HCT116 (cell line): ENCODE results near the gene RNF186. TPM values are rescaled to one million over a fixed set of nuclear protein-coding genes. Genes with fewer than 3 reads are reported as not detected.

Experiments
- ATAC-seq: fragments of 200-7000 bp; cut with Tn5 transposase; 2 replicates; pipeline ENCODE4 v1.9.1; 2020; ENCODE audit warnings: mild to moderate bottlenecking, moderate library complexity
- BruUV-seq: library from RNA; stranded (reverse); fragments of 400-500 nt; replicated peaks from 2 replicates; lab custom pipeline; 2021; lab: Mats Ljungman, UMichigan
- CTCF ChIA-PET: fragments of 300-600 bp; sonication (Branson Sonifier 250); formaldehyde crosslinking; loops from one replicate; lab custom pipeline; 2021; ENCODE audit warnings: antibody characterized with exemption; lab: Charles Lee
- POLR2A ChIA-PET: fragments of 300-600, 350-600 bp; sonication (Branson Sonifier 250); formaldehyde crosslinking; loops from one replicate; lab custom pipeline; 2021; ENCODE audit warnings: antibody characterized with exemption; lab: Charles Lee
- RAD21 ChIA-PET, 2 experiments: fragments of 300-600 bp; sonication (Branson Sonifier 250); formaldehyde crosslinking; loops; one replicate each; lab custom pipeline; 2023; ENCODE audit warnings: low total read pairs in 2 of 2; ENCODE audit not compliant: uncharacterized antibody in 2 of 2, unreplicated experiment in 2 of 2, low non-redundant PET in 1 of 2; lab: Charles Lee
- DNase-seq: peaks from one replicate; pipeline ENCODE4 v3.0.0-alpha.2; 2010; ENCODE audit warnings: low read depth, low spot score
- H2AFZ ChIP-seq: fragments of 200-600 bp; shearing (Covaris generic), sonication (generic); 2 replicates; pipeline ENCODE4 v1.6.1; 2017; ENCODE audit warnings: low read depth, mixed run types, mixed read lengths, antibody characterized with exemption, low read length; ENCODE audit not compliant: poor library complexity, severe bottlenecking
- H3K27ac ChIP-seq: 2 replicates; pipeline ENCODE4 v1.5.1; 2012; ENCODE audit warnings: low read depth, low read length
- H3K27me3 ChIP-seq: fragments of 200-600 bp; sonication (generic); 2 replicates; pipeline ENCODE4 v1.6.1; 2016; ENCODE audit warnings: mixed run types, low read length, mixed read lengths; ENCODE audit not compliant: insufficient read depth
- H3K36me3 ChIP-seq, 2 experiments: fragments of 200-500 bp in 1 of 2; fragments of 200-600 bp in 1 of 2; sonication (Bioruptor generic) in 1 of 2; sonication (generic) in 1 of 2; 2 replicates each; pipeline versions ENCODE4 v1.5.1 to v1.6.1; 2014 to 2016; ENCODE audit warnings: low read length in 2 of 2, inconsistent platforms in 1 of 2, mixed read lengths in 1 of 2, mixed run types in 1 of 2; ENCODE audit not compliant: insufficient read depth in 2 of 2, control insufficient read depth in 1 of 2
- H3K4me1 ChIP-seq, 2 experiments: fragments of 200-600 bp in 1 of 2; sonication (generic) in 1 of 2; 2 replicates each; pipeline versions ENCODE4 v1.5.1 to v1.6.1; 2012 to 2017; ENCODE audit warnings: low read length in 2 of 2, inconsistent platforms in 1 of 2, mild to moderate bottlenecking in 1 of 2, mixed read lengths in 1 of 2, mixed run types in 1 of 2, moderate library complexity in 1 of 2; ENCODE audit not compliant: insufficient read depth in 2 of 2, control insufficient read depth in 1 of 2
- H3K4me2 ChIP-seq: fragments of 200-600 bp; sonication (generic); 2 replicates; pipeline ENCODE4 v1.6.1; 2017; ENCODE audit warnings: mixed run types, low read length, mixed read lengths
- H3K4me3 ChIP-seq, 2 experiments: fragments of 200-600 bp in 1 of 2; sonication (generic) in 1 of 2; replicated peaks in 1 of 2; 2 replicates each; pipeline ENCODE4 v1.5.1; 2011 to 2016; ENCODE audit warnings: low read length in 2 of 2, control low read depth in 1 of 2, low read depth in 1 of 2, mild to moderate bottlenecking in 1 of 2, mixed read lengths in 1 of 2, mixed run types in 1 of 2
- H3K79me2 ChIP-seq: fragments of 200-600 bp; sonication (generic); 2 replicates; pipeline ENCODE4 v1.6.1; 2017; ENCODE audit warnings: mild to moderate bottlenecking, mixed run types, low read length, moderate library complexity, mixed read lengths; ENCODE audit not compliant: insufficient read depth
- H3K9ac ChIP-seq: fragments of 200-600 bp; sonication (generic); 2 replicates; pipeline ENCODE4 v1.6.1; 2016; ENCODE audit warnings: low read length, mixed read lengths
- H3K9me2 ChIP-seq: fragments of 200-600 bp; sonication (generic), shearing (Covaris generic); 2 replicates; pipeline ENCODE4 v1.6.1; 2017; ENCODE audit warnings: mixed run types, mild to moderate bottlenecking, moderate library complexity; ENCODE audit not compliant: insufficient read depth
- H3K9me3 ChIP-seq, 2 experiments: fragments of 200-500 bp in 1 of 2; fragments of 200-600 bp in 1 of 2; sonication (Bioruptor generic) in 1 of 2; sonication (generic) in 1 of 2; 2 replicates each; pipeline ENCODE4 v1.6.1; 2014 to 2017; ENCODE audit warnings: low read length in 2 of 2, mixed read lengths in 2 of 2, inconsistent platforms in 1 of 2, low read depth in 1 of 2, mild to moderate bottlenecking in 1 of 2, mixed run types in 1 of 2, moderate library complexity in 1 of 2; ENCODE audit not compliant: control insufficient read depth in 1 of 2, insufficient read depth in 1 of 2
- H4K20me1 ChIP-seq: fragments of 200-600 bp; sonication (generic), shearing (Covaris generic); 2 replicates; pipeline ENCODE4 v1.6.1; 2017; ENCODE audit warnings: mixed run types, mild to moderate bottlenecking, moderate library complexity; ENCODE audit not compliant: insufficient read depth
- CBX3 ChIP-seq: IDR thresholded peaks from 2 replicates; pipeline ENCODE4 v1.6.1; 2012; ENCODE audit warnings: low read depth
- EGR1 ChIP-seq: IDR thresholded peaks from 2 replicates; pipeline ENCODE4 v1.6.1; 2012; ENCODE audit warnings: low read depth
- POLR2A ChIP-seq: IDR thresholded peaks from 2 replicates; pipeline ENCODE4 v1.7.0; 2011; ENCODE audit warnings: borderline replicate concordance; ENCODE audit not compliant: insufficient read depth, insufficient read length; ENCODE audit errors: extremely low read depth
- POLR2AphosphoS5 ChIP-seq: IDR thresholded peaks from 2 replicates; pipeline ENCODE4 v1.6.1; 2011; ENCODE audit warnings: mild to moderate bottlenecking, low read depth, low read length, moderate library complexity
- REST ChIP-seq: IDR thresholded peaks from 2 replicates; pipeline ENCODE4 v1.6.1; 2012; ENCODE audit warnings: low read depth
- SIN3A ChIP-seq: IDR thresholded peaks from 2 replicates; pipeline ENCODE4 v1.6.1; 2012; ENCODE audit warnings: low read depth
- SRF ChIP-seq: IDR thresholded peaks from 2 replicates; pipeline ENCODE4 v1.6.1; 2012; ENCODE audit warnings: low read depth
- YY1 ChIP-seq: IDR thresholded peaks from 2 replicates; pipeline ENCODE4 v1.6.1; 2011; ENCODE audit warnings: low read length, low read depth, moderate library complexity, mild to moderate bottlenecking; ENCODE audit not compliant: insufficient replicate concordance; ENCODE audit errors: extremely low read depth
- intact Hi-C: fragments of 100-400 bp; cut with micrococcal nuclease; formaldehyde crosslinking; loops from 2 replicates; pipeline ENCODE4 v1.10.0; 2022
- total RNA-seq: library from RNA; stranded (reverse); gene quantifications from one replicate; pipeline ENCODE4 v1.2.1, GENCODE V29; 2021; ENCODE audit not compliant: unreplicated experiment

Gene RNF186
- total RNA-seq, 1 experiment from 2014 or later = not detected

- TF ChIP-seq REST (no peak), POLR2A (no peak), POLR2AphosphoS5 (no peak), SIN3A (no peak)
Observed at GRCh38 chr1:19798486-19799229, 16.4 kb downstream of the RNF186 start (continued).

GRCh38 chr1:19797827-19798226 lies 17.3 kb downstream of the RNF186 start:
- no peaks in the 10 kb centered on the region for H3K79me2 ChIP-seq
- no peak overlapping the region for H3K27ac ChIP-seq
- no peak overlapping the region for H3K9ac ChIP-seq
- ATAC-seq (no peak), DNase-seq (no peak)
- H3K36me3 ChIP-seq = no peaks in the 10 kb centered on the region; a peak in 1 of 4 replicates
- RAD21 ChIA-PET = no interaction called here
- intact Hi-C loops = no loop called here
- no peaks in the 10 kb centered on the region for H3K9me3 ChIP-seq
- peaks cover 15 to 25% of the 10 kb centered on the region in 2 experiments for H3K4me1 ChIP-seq
- no peak overlapping the region for H3K4me3 ChIP-seq
- H2AFZ ChIP-seq = no peak overlapping the region
- no peak for TF ChIP-seq SRF
- TF ChIP-seq POLR2AphosphoS5 = no peak
- TF ChIP-seq CBX3 = no peak
- TF ChIP-seq YY1 = no peak
- no peak for TF ChIP-seq EGR1
- POLR2A ChIA-PET = no interaction called here
- CTCF ChIA-PET = interaction anchor here (1.0 kb wide), 1 partner anchor 13 kb away, joined by 3 read pairs; no protein-coding TSS in a partner anchor
- BruUV-seq = no TSS peak
- H3K27me3 ChIP-seq = no peaks in the 10 kb centered on the region
- no peaks in the 10 kb centered on the region for H3K9me2 ChIP-seq
- H3K4me2 ChIP-seq = no peak overlapping the region
- H4K20me1 ChIP-seq = no peaks in the 10 kb centered on the region
